ENCODE data around the gene TMOD1. TPM values are rescaled to one million over a fixed set of nuclear protein-coding genes. Genes with fewer than 3 reads are reported as not detected.
"Not testable (repeated sequence)": the region's sequence is repeated elsewhere in the genome, so short reads cannot be mapped to it uniquely, and the experiment has no call there.

TMOD1 gene
- total RNA-seq = 2.6 and 4.0 TPM in 2 replicates
- polyA plus RNA-seq = 0.98 and 3.6 TPM in 2 replicates
- polyA plus RNA-seq (2012) = 1.9 and 5.1 TPM in 2 replicates
- polyA minus RNA-seq (ENCODE audit: low replicate concordance) = 1.6 and 2.4 TPM in 2 replicates

- no peaks in the 10 kb centered on the region for H3K79me2 ChIP-seq (ENCODE audit: control insufficient read depth, insufficient read depth, low read length)
- no peaks in the 10 kb centered on the region for H4K20me1 ChIP-seq (ENCODE audit: control insufficient read depth, extremely low read depth, insufficient read depth, low read length)
- peak within 1 kb of the TSS; percentile 29 to 67 (median 50) for H3K4me3 ChIP-seq (replicated peaks in 1 of 4; ENCODE audit: control extremely low read depth in 1 of 4, insufficient read depth in 1 of 4, low read depth in 3 of 4, low read length in 4 of 4)
- H3K9me3 ChIP-seq (ENCODE audit: control insufficient read depth, insufficient read depth, low read depth, low read length) = no peaks in the 10 kb centered on the region
- peak within 1 kb of the TSS; percentile 82 for H3K4me2 ChIP-seq (ENCODE audit: extremely low read depth, insufficient read depth, low read length)
- H3K4me1 ChIP-seq (ENCODE audit: control insufficient read depth, extremely low read depth, insufficient read depth, low read length) = no peaks in the 10 kb centered on the region
- H2AFZ ChIP-seq (ENCODE audit: low read length) = peak within 1 kb of the TSS; percentile 26
- peaks cover 30% of the 10 kb centered on the region for H3K27me3 ChIP-seq (ENCODE audit: control insufficient read depth, insufficient read depth, low read length)
- no peak within 1 kb of the TSS for H3K27ac ChIP-seq (ENCODE audit: insufficient read depth, low read length)
- DNase-seq (ENCODE audit: low read depth in 2 of 2) = peak; percentile 20 to 39
- TF ChIP-seq, protein P1, sequence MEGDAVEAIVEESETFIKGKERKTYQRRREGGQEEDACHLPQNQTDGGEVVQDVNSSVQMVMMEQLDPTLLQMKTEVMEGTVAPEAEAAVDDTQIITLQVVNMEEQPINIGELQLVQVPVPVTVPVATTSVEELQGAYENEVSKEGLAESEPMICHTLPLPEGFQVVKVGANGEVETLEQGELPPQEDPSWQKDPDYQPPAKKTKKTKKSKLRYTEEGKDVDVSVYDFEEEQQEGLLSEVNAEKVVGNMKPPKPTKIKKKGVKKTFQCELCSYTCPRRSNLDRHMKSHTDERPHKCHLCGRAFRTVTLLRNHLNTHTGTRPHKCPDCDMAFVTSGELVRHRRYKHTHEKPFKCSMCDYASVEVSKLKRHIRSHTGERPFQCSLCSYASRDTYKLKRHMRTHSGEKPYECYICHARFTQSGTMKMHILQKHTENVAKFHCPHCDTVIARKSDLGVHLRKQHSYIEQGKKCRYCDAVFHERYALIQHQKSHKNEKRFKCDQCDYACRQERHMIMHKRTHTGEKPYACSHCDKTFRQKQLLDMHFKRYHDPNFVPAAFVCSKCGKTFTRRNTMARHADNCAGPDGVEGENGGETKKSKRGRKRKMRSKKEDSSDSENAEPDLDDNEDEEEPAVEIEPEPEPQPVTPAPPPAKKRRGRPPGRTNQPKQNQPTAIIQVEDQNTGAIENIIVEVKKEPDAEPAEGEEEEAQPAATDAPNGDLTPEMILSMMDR (conservative IDR thresholded peaks at IDR 0.05 in 1 of 2, IDR thresholded peaks at IDR 0.05 in 1 of 2; ENCODE audit: low read depth in 1 of 2, low read length in 2 of 2) = peak in 1 of 2 donors; percentile 17
- TF ChIP-seq EZH2 (IDR thresholded peaks at IDR 0.05; ENCODE audit: low read length, missing control alignments) = peak; percentile 44
- H3K36me3 ChIP-seq (ENCODE audit: control insufficient read depth, insufficient read depth, low read length) = no peaks in the 10 kb centered on the region
- no peak within 1 kb of the TSS for H3K9ac ChIP-seq (ENCODE audit: insufficient read depth, low read length)
Measured at GRCh38 chr9:97501177-97501971, at the start of gene TMOD1. Gene TMOD1 (plus strand): TSS chr9:97501666. CDS start chr9:97524189, 22,523 bp downstream.

DNA sequence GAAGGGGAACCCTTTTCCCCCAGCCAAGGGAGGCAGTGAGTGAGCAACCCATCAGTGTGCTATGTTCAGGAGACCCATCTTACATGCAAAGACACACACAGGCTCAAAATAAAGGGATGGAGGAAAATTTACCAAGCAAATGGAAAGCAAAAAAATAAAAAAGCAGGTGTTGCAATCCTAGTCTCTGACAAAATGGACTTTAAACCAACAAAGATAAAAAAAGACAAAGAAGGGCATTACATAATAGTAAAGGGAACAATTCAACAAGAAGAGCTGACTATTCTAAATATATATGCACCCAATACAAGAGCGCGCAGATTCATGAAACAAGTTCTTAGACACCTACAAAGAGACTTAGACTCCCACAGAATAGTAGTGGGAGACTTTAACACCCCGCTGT, 47.9 kb upstream of the TMOD1 start:
- H3K79me2 ChIP-seq (ENCODE audit: control insufficient read depth, insufficient read depth, low read length); H3K9me3 ChIP-seq (ENCODE audit: control insufficient read depth, insufficient read depth, low read depth, low read length); H3K9ac ChIP-seq (ENCODE audit: insufficient read depth, low read length); H3K36me3 ChIP-seq (ENCODE audit: control insufficient read depth, insufficient read depth, low read length); DNase-seq (ENCODE audit: low read depth in 2 of 2); H2AFZ ChIP-seq (ENCODE audit: low read length); H3K27ac ChIP-seq (ENCODE audit: insufficient read depth, low read length); H3K4me1 ChIP-seq (ENCODE audit: control insufficient read depth, extremely low read depth, insufficient read depth, low read length); H3K4me3 ChIP-seq (replicated peaks in 1 of 4; ENCODE audit: control extremely low read depth in 1 of 4, insufficient read depth in 1 of 4, low read depth in 3 of 4, low read length in 4 of 4); H3K4me2 ChIP-seq (ENCODE audit: extremely low read depth, insufficient read depth, low read length); H4K20me1 ChIP-seq (ENCODE audit: control insufficient read depth, extremely low read depth, insufficient read depth, low read length); H3K27me3 ChIP-seq (ENCODE audit: control insufficient read depth, insufficient read depth, low read length): not testable (repeated sequence)

GRCh38 chr9:97456841-97457240, 44.6 kb upstream of the TMOD1 start:
- not testable (repeated sequence) for H3K4me2 ChIP-seq (ENCODE audit: extremely low read depth, insufficient read depth, low read length); H3K9me3 ChIP-seq (ENCODE audit: control insufficient read depth, insufficient read depth, low read depth, low read length)

DNA sequence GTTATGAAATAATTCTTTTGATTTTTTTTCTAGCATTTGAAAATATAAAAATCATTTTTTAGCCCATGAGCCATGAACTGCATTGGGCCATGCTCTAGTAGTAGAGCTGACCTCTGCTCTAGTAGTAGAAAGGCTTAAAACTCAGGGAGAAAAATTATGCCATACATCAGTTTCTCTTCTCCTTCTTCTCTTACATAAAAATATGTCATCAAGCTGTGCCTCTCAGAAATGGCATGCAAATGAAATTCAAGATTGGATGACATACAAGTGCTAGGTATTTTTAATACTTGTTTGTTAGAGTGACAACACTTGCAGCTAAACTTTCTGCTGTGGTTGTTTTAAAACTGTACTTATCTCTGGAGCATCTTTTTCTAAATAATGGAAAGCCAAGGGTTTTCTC, 42.1 kb upstream of the TMOD1 start:
- no peaks in the 10 kb centered on the region for H4K20me1 ChIP-seq (ENCODE audit: control insufficient read depth, extremely low read depth, insufficient read depth, low read length)
- no peak for TF ChIP-seq EZH2 (IDR thresholded peaks at IDR 0.05; ENCODE audit: low read length, missing control alignments)
- TF ChIP-seq, protein P1 (conservative IDR thresholded peaks at IDR 0.05 in 1 of 2, IDR thresholded peaks at IDR 0.05 in 1 of 2; ENCODE audit: low read depth in 1 of 2, low read length in 2 of 2) = no peak
- no peaks in the 10 kb centered on the region for H3K27me3 ChIP-seq (ENCODE audit: control insufficient read depth, insufficient read depth, low read length)
- no peak overlapping the region for H3K4me3 ChIP-seq (replicated peaks in 1 of 4; ENCODE audit: control extremely low read depth in 1 of 4, insufficient read depth in 1 of 4, low read depth in 3 of 4, low read length in 4 of 4)
- no peak overlapping the region for H3K27ac ChIP-seq (ENCODE audit: insufficient read depth, low read length)
- no peaks in the 10 kb centered on the region for H3K9me3 ChIP-seq (ENCODE audit: control insufficient read depth, insufficient read depth, low read depth, low read length)
- no peak overlapping the region for H3K4me2 ChIP-seq (ENCODE audit: extremely low read depth, insufficient read depth, low read length)
- no peaks in the 10 kb centered on the region for H3K36me3 ChIP-seq (ENCODE audit: control insufficient read depth, insufficient read depth, low read length)
- DNase-seq (ENCODE audit: low read depth in 2 of 2) = no peak
- no peaks in the 10 kb centered on the region for H3K4me1 ChIP-seq (ENCODE audit: control insufficient read depth, extremely low read depth, insufficient read depth, low read length)
- no peak overlapping the region for H3K9ac ChIP-seq (ENCODE audit: insufficient read depth, low read length)
- no peak overlapping the region for H2AFZ ChIP-seq (ENCODE audit: low read length)
- H3K79me2 ChIP-seq (ENCODE audit: control insufficient read depth, insufficient read depth, low read length) = no peaks in the 10 kb centered on the region

More at GRCh38 chr9:97456841-97457240, 44.6 kb upstream of the TMOD1 start:
- H3K79me2 ChIP-seq (ENCODE audit: control insufficient read depth, insufficient read depth, low read length); DNase-seq (ENCODE audit: low read depth in 2 of 2); H3K27me3 ChIP-seq (ENCODE audit: control insufficient read depth, insufficient read depth, low read length); H3K9ac ChIP-seq (ENCODE audit: insufficient read depth, low read length); H3K4me1 ChIP-seq (ENCODE audit: control insufficient read depth, extremely low read depth, insufficient read depth, low read length); H3K4me3 ChIP-seq (replicated peaks in 1 of 4; ENCODE audit: control extremely low read depth in 1 of 4, insufficient read depth in 1 of 4, low read depth in 3 of 4, low read length in 4 of 4); H3K36me3 ChIP-seq (ENCODE audit: control insufficient read depth, insufficient read depth, low read length); H4K20me1 ChIP-seq (ENCODE audit: control insufficient read depth, extremely low read depth, insufficient read depth, low read length); H2AFZ ChIP-seq (ENCODE audit: low read length); H3K27ac ChIP-seq (ENCODE audit: insufficient read depth, low read length): not testable (repeated sequence)

Data from fibroblast of lung (primary cell).